IPS-20b (cell line): ENCODE results near the gene ERVMER34-1.

Experiments
- H3K27ac ChIP-seq: one replicate; pipeline ENCODE4 v1.5.1; 2013; ENCODE audit warnings: low read length
- H3K27me3 ChIP-seq: 2 replicates; pipeline ENCODE4 v1.6.1; 2013; ENCODE audit warnings: mild to moderate bottlenecking, low read length, inconsistent platforms; ENCODE audit not compliant: insufficient read depth
- H3K36me3 ChIP-seq: 2 replicates; pipeline ENCODE4 v1.6.1; 2013; ENCODE audit warnings: low read depth, mild to moderate bottlenecking, inconsistent platforms, low read length, moderate library complexity; ENCODE audit not compliant: insufficient read depth
- H3K4me1 ChIP-seq: 2 replicates; pipeline ENCODE4 v1.6.1; 2013; ENCODE audit warnings: mild to moderate bottlenecking, control low read depth, inconsistent platforms, low read length, moderate library complexity; ENCODE audit not compliant: insufficient read depth
- H3K4me3 ChIP-seq: 2 replicates; pipeline ENCODE4 v1.5.1; 2013; ENCODE audit warnings: mild to moderate bottlenecking, low read length, inconsistent platforms
- H3K9ac ChIP-seq: 2 replicates; pipeline ENCODE4 v1.6.1; 2013; ENCODE audit warnings: low read depth, mild to moderate bottlenecking, inconsistent platforms, low read length, moderate library complexity
- H3K9me3 ChIP-seq: 2 replicates; pipeline ENCODE4 v1.6.1; 2013; ENCODE audit warnings: mild to moderate bottlenecking, low read depth, low read length, inconsistent platforms; ENCODE audit not compliant: insufficient read depth

ERVMER34-1 gene

GRCh38 chr4:52704133-52704532 is 47.1 kb downstream of the ERVMER34-1 start:
- Histone ChIP-seq H3K9me3 (no peaks in the 10 kb centered on the region), H3K9ac (no peak overlapping the region), H3K36me3 (no peaks in the 10 kb centered on the region), H3K27ac (no peak overlapping the region), H3K27me3 (no peaks in the 10 kb centered on the region), H3K4me1 (peaks cover 4% of the 10 kb centered on the region; the same call in 1 of the 2 replicates), H3K4me3 (no peak overlapping the region)

GRCh38 chr4:52701207-52701606 is 50.0 kb downstream of the ERVMER34-1 start:
- Histone ChIP-seq H3K9me3 (no peaks in the 10 kb centered on the region), H3K27ac (no peak overlapping the region), H3K4me1 (no peaks in the 10 kb centered on the region), H3K27me3 (no peaks in the 10 kb centered on the region), H3K9ac (no peak overlapping the region), H3K36me3 (no peaks in the 10 kb centered on the region), H3K4me3 (no peak overlapping the region)

GRCh38 chr4:52694936-52695335 is 56.3 kb downstream of the ERVMER34-1 start:
- Histone ChIP-seq H3K4me3 (no peak overlapping the region), H3K9me3 (no peaks in the 10 kb centered on the region)

GRCh38 chr4:52693492-52693891 is 57.7 kb downstream of the ERVMER34-1 start:
- Histone ChIP-seq H3K27ac (no peak overlapping the region), H3K4me3 (no peak overlapping the region), H3K27me3 (no peaks in the 10 kb centered on the region), H3K4me1 (peaks cover 4% of the 10 kb centered on the region; the same call in 1 of the 2 replicates), H3K36me3 (no peaks in the 10 kb centered on the region), H3K9ac (no peak overlapping the region), H3K9me3 (no peaks in the 10 kb centered on the region)

More at GRCh38 chr4:52694936-52695335, 56.3 kb downstream of the ERVMER34-1 start:
- Histone ChIP-seq H3K36me3 (no peaks in the 10 kb centered on the region), H3K4me1 (peaks cover 4% of the 10 kb centered on the region; the same call in 1 of the 2 replicates), H3K27me3 (no peaks in the 10 kb centered on the region), H3K9ac (no peak overlapping the region), H3K27ac (no peak overlapping the region)
